ENCODE data around the gene IQCN. TPM values are rescaled to one million over a fixed set of nuclear protein-coding genes. Genes with fewer than 3 reads are reported as not detected.

Gene IQCN
- total and polyA plus RNA-seq, 2 experiments from 2014 or later = 0.35 TPM; not detected in 1

DNA sequence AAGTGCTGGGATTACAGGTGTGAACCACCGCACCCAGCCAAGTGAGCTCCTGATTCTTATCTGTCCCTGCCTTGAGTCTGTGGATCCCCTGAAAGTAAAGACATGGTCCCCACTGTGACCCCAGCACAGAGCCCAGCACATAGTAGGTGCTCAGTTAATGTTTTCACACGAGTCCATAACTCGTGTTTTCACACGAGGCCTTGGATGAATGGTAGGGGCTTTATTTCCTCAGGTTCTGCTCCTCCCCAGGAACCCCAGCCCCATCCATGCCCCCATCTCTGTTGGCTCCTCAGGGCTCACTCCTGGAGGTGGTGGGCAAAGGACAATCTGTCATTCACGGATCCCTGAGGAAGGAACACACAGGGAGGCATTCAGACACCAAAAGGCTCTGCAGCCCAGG, 24.4 kb downstream of the IQCN start:
- Histone ChIP-seq H3K4me1 (ENCODE audit: insufficient read depth) (peaks cover 5% of the 10 kb centered on the region; the same call in 1 of the 2 replicates), H3K36me3 (ENCODE audit: insufficient read depth) (no peaks in the 10 kb centered on the region), H4K20me1 (replicated peaks; ENCODE audit: insufficient read depth) (no peaks in the 10 kb centered on the region), H3K79me2 (replicated peaks; ENCODE audit: insufficient read depth) (no peaks in the 10 kb centered on the region), H3K27me3 (ENCODE audit: insufficient read depth) (no peaks in the 10 kb centered on the region), H3K4me2 (no peak overlapping the region), H3F3A (replicated peaks; ENCODE audit: low read depth) (peaks cover 7% of the 10 kb centered on the region), H3K4me3 (no peak overlapping the region), H3K27ac (ENCODE audit: low read depth) (no peak overlapping the region), H3K9me2 (ENCODE audit: insufficient read depth) (no peaks in the 10 kb centered on the region), H2AFZ (no peak overlapping the region)
- H3K4me3 Mint-ChIP-seq = no peak overlapping the region
- H3K36me3 Mint-ChIP-seq (ENCODE audit: low read depth) = no peaks in the 10 kb centered on the region
- no peak for TF ChIP-seq EZH2 (IDR thresholded peaks at IDR 0.05; ENCODE audit: low read depth, unreplicated experiment)
- TF ChIP-seq, protein P1, sequence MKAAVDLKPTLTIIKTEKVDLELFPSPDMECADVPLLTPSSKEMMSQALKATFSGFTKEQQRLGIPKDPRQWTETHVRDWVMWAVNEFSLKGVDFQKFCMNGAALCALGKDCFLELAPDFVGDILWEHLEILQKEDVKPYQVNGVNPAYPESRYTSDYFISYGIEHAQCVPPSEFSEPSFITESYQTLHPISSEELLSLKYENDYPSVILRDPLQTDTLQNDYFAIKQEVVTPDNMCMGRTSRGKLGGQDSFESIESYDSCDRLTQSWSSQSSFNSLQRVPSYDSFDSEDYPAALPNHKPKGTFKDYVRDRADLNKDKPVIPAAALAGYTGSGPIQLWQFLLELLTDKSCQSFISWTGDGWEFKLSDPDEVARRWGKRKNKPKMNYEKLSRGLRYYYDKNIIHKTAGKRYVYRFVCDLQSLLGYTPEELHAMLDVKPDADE (IDR thresholded peaks at IDR 0.05) = no peak
- TF ChIP-seq JUNB (IDR thresholded peaks at IDR 0.05; ENCODE audit: unreplicated experiment) = no peak
- no peak for TF ChIP-seq NANOG (IDR thresholded peaks at IDR 0.05; ENCODE audit: borderline replicate concordance)
- TF ChIP-seq POLR2AphosphoS5 (IDR thresholded peaks at IDR 0.05; ENCODE audit: low read depth) = no peak
- TF ChIP-seq ZNF331 (CRISPR knock-in tag; IDR thresholded peaks at IDR 0.05; ENCODE audit: low read depth) = no peak
- TF ChIP-seq, protein P2, sequence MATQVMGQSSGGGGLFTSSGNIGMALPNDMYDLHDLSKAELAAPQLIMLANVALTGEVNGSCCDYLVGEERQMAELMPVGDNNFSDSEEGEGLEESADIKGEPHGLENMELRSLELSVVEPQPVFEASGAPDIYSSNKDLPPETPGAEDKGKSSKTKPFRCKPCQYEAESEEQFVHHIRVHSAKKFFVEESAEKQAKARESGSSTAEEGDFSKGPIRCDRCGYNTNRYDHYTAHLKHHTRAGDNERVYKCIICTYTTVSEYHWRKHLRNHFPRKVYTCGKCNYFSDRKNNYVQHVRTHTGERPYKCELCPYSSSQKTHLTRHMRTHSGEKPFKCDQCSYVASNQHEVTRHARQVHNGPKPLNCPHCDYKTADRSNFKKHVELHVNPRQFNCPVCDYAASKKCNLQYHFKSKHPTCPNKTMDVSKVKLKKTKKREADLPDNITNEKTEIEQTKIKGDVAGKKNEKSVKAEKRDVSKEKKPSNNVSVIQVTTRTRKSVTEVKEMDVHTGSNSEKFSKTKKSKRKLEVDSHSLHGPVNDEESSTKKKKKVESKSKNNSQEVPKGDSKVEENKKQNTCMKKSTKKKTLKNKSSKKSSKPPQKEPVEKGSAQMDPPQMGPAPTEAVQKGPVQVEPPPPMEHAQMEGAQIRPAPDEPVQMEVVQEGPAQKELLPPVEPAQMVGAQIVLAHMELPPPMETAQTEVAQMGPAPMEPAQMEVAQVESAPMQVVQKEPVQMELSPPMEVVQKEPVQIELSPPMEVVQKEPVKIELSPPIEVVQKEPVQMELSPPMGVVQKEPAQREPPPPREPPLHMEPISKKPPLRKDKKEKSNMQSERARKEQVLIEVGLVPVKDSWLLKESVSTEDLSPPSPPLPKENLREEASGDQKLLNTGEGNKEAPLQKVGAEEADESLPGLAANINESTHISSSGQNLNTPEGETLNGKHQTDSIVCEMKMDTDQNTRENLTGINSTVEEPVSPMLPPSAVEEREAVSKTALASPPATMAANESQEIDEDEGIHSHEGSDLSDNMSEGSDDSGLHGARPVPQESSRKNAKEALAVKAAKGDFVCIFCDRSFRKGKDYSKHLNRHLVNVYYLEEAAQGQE (IDR thresholded peaks at IDR 0.05; ENCODE audit: unreplicated experiment) = no peak
- TF ChIP-seq, protein P3, sequence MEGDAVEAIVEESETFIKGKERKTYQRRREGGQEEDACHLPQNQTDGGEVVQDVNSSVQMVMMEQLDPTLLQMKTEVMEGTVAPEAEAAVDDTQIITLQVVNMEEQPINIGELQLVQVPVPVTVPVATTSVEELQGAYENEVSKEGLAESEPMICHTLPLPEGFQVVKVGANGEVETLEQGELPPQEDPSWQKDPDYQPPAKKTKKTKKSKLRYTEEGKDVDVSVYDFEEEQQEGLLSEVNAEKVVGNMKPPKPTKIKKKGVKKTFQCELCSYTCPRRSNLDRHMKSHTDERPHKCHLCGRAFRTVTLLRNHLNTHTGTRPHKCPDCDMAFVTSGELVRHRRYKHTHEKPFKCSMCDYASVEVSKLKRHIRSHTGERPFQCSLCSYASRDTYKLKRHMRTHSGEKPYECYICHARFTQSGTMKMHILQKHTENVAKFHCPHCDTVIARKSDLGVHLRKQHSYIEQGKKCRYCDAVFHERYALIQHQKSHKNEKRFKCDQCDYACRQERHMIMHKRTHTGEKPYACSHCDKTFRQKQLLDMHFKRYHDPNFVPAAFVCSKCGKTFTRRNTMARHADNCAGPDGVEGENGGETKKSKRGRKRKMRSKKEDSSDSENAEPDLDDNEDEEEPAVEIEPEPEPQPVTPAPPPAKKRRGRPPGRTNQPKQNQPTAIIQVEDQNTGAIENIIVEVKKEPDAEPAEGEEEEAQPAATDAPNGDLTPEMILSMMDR (conservative IDR thresholded peaks at IDR 0.05; ENCODE audit: low read depth in 2 of 2) = no peak
- TF ChIP-seq STAT1 (IDR thresholded peaks at IDR 0.05; ENCODE audit: unreplicated experiment) = no peak
- ATAC-seq (no peak), DNase-seq (ENCODE audit: low spot score) (no peak)
- H3K4me1 Mint-ChIP-seq = peaks cover 6% of the 10 kb centered on the region; the same call in 2 of the 3 replicates
- peaks cover 12% of the 10 kb centered on the region for H3K27me3 Mint-ChIP-seq (ENCODE audit: insufficient read depth, low read depth, poor library complexity)
- no peak overlapping the region for H3K27ac Mint-ChIP-seq
- H3K9me3 Mint-ChIP-seq = no peaks in the 10 kb centered on the region; the same call in 2 of the 3 replicates

DNA sequence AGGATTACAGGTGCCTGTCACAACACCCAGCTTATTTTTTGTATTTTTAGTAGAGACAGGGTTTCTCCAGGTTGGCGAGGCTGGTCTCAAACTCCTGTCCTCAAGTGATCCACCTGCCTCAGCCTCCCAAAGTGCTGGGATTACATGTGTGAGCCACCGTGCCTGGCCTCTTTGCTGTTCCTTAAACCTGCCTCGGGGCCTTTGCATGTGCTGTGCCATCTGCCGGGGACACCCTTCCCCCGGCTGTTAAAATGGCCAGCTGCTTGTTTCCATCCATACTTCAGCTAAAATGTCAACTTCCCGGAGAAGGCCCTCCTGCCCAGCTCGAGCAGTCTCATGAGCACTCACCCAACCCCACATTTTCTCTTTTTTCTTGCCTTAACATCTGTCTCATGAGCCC, 29.0 kb downstream of the IQCN start:
- H4K20me1 ChIP-seq (replicated peaks; ENCODE audit: insufficient read depth) = no peaks in the 10 kb centered on the region; the same call in 1 of the 2 replicates
- no peaks in the 10 kb centered on the region; the same call in 1 of the 2 replicates for H3F3A ChIP-seq (replicated peaks; ENCODE audit: low read depth)
- peaks cover 2% of the 10 kb centered on the region; the same call in 1 of the 3 replicates for H3K4me1 Mint-ChIP-seq
- H3K27me3 Mint-ChIP-seq (ENCODE audit: insufficient read depth, low read depth, poor library complexity) = peaks cover 13% of the 10 kb centered on the region
- H3K27ac ChIP-seq (ENCODE audit: low read depth) = no peak overlapping the region
- H3K79me2 ChIP-seq (replicated peaks; ENCODE audit: insufficient read depth) = no peaks in the 10 kb centered on the region
- no peak for DNase-seq (ENCODE audit: low spot score)
- H3K9me3 Mint-ChIP-seq = no peaks in the 10 kb centered on the region; the same call in 2 of the 3 replicates
- no peaks in the 10 kb centered on the region for H3K4me1 ChIP-seq (ENCODE audit: insufficient read depth)
- H3K4me3 ChIP-seq = no peak overlapping the region
- H3K27me3 ChIP-seq (ENCODE audit: insufficient read depth) = no peaks in the 10 kb centered on the region
- H3K36me3 ChIP-seq (ENCODE audit: insufficient read depth) = no peaks in the 10 kb centered on the region
- no peak overlapping the region for H3K4me3 Mint-ChIP-seq
- ATAC-seq = no peak
- no peak overlapping the region for H3K27ac Mint-ChIP-seq
- no peak overlapping the region for H2AFZ ChIP-seq
- H3K4me2 ChIP-seq = no peak overlapping the region
- TF ChIP-seq, protein P1 (IDR thresholded peaks at IDR 0.05) = no peak
- no peak for TF ChIP-seq CREB1 (CRISPR knock-in tag; IDR thresholded peaks at IDR 0.05; ENCODE audit: low read depth)
- H3K36me3 Mint-ChIP-seq (ENCODE audit: low read depth) = no peaks in the 10 kb centered on the region
- no peaks in the 10 kb centered on the region for H3K9me2 ChIP-seq (ENCODE audit: insufficient read depth)
